ENCODE data around the gene CD82.
A peak's percentile ranks its signal among the peaks of the same experiment; 100 is the strongest.
"Not testable (repeated sequence)": the region's sequence is repeated elsewhere in the genome, so short reads cannot be mapped to it uniquely, and the experiment has no call there.

Gene CD82

DNA sequence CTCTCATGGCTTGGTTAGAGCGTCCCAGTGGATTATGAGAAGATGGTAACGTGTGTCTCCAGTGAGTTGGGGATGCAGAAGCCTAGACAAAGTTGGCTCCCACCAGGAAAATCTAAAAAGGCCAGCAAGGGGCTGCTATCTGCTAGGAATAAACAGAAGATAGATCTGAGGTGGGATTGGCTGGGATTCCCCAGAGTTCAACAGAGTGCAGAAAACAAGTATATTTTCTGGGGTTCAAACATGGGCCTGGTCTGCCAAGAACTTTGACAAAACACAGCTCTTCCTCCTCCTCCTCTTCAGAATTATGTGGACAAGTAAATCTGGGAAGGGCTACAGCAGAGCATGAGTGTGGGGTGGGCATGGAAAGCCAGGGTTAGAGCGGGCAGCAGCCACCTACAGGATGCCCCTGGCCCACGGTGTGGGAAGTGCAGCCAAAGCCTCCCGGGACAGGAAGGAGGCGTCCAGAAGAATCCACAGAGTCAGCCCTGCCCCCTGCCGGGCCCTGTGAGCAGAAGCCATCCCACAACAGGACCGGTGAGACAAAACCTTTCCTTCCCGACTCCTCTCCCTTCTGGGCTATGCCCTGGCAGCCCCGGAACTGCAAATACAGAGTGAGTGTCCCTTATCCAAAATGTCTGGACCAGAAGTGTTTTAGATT is 67.1 kb downstream of the CD82 start:
- peak; percentile 34 for DNase-seq (ENCODE audit: low read depth)

DNA sequence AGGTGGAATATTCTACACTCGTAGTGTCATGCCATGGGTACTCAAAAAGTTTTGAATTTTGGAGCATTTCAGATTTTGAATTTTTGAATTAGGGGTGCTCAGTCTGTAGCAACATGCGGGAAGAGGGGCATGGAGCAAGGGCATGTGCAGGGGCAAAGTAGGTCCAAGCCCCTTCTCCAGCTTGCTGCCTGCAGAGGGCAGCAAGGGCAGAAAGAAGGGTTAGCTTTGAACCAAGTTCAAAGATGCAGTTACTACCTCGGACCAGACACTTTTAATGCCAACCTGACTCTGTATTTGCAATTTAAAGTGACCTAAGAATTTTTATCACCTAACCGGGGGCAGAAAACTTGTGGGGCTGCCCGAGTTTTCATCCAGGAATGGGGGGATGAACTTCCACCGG is 68.2 kb downstream of the CD82 start:
- DNase-seq (ENCODE audit: low read depth): no peak

DNA sequence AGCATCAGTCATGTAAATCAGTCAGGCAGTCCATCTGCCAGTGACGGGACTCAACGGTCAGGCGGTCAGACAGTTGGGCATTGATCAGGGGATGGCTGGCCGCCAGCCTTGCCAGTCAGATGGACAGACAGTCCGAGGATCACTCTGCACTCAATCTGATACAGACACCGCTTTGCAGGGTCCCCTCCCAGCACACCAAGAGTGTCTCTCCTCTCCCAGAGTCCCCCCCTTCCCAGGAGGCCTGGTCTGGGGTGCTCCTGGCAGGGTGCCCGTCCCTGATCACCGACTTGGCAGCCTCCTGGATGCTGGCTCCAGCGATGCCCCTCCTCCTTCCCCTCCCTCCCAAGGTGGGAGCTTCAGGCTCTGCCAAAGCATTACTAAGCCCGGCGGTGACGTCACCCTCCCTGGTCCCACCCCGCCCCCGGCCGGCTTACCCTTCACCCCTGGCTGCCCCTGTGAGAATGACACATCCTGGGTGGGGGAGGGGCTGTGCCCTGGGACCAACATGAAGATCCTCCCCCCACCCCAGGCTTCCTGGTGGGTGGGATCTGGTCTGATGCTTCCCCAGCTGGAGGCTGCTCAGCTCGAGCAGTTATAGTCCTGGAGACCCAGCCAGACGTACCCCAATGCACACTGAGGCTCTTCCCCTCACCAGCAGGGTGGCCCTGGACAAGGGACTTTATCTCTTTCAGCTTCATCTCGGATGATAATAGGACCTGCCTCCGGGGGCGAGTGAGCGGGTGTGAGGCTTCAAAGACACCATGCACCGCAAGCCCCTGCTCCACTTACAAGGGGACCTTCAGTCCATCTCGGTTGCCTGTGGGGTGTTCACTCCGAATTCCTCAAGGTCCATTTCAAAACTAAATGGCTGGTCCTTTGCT is 69.2 kb downstream of the CD82 start:
- peak; percentile 70 for DNase-seq (ENCODE audit: low read depth)

DNA sequence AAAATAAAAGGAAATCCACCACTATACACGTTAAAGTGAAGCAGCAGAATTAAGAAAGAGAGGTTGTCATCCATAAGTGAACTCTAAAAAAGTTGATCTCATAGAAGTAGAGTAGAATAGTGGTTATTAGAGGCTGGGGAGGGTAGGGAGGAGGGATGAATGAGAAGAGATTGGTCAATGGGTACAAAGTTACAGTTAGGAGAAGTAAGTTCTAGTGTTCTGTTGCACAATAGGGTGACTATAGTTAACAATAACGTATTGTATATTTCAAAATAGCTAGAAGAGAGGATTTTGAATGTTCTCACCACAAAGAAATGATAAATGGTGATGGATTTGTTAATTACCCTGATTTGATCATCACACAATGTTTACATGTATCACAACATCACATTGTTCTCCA is 72.0 kb downstream of the CD82 start:
- DNase-seq (ENCODE audit: low read depth): peak; percentile 27

DNA sequence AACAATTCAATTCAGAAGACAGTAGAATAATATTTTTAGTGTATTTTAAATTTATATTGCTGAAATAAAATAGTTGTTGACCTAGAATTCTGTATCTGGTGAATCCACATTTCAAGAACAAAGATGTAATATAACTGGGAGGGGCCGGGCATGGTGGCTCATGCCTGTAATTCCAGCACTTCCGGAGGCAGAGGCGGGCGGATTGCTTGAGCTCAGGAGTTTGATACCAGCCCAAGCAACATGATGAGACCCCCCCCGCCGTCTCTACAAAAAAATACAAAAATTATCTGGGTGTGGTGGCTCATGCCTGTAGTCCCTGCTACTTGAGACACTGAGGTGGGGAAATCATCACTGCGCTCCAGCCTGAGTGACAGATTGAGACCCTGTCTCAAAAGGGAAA is 72.6 kb downstream of the CD82 start:
- DNase-seq (ENCODE audit: low read depth): no peak

DNA sequence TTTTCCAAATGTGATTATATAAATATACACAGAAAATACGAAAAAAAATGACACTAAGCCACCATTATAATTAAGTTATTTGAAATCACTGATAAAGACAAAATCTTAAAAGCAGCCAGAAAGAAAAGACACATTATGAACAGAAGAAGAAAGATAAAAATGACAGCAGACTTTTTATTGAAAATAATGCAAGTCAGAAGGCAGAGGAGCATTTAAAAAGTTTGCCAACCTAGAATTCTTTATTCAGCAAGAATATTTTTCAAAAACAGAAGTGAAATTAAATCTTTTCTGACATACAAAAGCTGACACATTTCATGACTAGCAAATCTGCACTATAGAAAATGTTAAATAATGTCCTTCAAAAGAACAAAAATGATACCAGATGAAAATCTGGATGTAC is 77.8 kb downstream of the CD82 start:
- no peak for DNase-seq (ENCODE audit: low read depth)

DNA sequence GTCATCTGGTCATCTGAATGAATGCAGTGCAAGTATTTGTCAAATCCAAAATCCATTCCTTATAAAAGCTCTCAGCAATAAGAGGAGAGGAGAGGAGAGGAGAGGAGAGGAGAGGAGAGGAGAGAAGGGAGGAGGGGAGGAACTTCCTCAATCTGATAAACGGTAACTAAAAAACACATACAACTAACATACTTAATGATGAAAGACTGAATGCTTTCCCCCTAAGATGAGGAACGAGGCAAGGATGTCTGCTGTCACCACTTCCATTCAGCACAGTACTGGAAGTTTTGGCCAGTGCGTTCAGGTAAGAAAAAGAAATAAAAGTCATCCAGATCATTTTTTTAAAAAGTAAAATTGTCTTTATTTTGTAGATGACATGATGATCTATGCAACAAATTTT is 80.4 kb downstream of the CD82 start:
- no peak for DNase-seq (ENCODE audit: low read depth)

DNA sequence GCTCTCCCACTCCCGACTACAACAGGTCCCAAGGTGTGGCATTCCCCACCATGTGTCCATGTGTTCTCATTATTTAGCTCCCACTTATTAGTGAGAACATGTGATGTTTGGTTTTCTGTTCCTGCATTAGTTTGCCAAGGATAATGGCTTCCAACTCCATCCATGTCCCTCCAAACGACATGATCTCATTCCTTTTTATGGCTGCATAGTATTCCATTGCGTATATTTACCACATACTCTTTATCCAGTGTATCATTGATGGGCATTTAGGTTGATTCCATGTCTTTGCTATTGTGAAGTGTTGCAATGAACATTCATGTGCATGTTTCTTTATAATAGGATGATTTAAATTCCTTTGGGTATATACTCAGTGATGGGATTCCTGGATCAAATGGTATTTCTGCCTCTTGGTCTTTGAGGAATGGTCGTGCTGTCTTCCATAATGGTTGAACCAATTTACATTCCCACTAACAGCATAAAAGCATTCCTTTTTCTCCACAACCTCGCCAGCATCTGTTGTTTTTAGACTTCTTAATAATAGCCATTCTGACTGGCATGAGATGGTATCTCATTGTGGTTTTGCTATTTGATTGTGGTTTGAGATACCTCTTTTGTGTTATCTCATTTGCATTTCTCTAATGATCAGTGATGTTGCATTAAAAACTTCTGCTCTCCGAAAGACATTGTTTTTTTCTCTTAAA is 81.9 kb downstream of the CD82 start:
- not testable (repeated sequence) for DNase-seq (ENCODE audit: low read depth)

DNA sequence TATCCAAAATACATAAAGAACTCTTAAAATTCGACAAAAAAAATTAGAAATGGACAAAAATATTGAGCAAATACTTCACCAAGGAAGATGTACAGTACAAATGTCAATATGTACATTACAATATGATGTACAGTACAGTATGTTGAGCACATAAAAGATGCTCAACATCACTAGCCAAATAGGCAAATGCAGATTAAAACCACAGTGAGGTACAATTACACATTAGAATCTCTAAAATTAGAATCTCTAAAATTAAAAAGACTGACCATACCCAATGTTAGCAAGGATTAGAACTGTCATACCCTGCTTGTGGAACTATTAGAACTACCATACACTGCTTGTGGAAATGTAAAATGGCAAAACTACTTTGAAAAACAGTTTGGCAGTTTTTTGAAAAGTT is 82.6 kb downstream of the CD82 start:
- no peak for DNase-seq (ENCODE audit: low read depth)

DNA sequence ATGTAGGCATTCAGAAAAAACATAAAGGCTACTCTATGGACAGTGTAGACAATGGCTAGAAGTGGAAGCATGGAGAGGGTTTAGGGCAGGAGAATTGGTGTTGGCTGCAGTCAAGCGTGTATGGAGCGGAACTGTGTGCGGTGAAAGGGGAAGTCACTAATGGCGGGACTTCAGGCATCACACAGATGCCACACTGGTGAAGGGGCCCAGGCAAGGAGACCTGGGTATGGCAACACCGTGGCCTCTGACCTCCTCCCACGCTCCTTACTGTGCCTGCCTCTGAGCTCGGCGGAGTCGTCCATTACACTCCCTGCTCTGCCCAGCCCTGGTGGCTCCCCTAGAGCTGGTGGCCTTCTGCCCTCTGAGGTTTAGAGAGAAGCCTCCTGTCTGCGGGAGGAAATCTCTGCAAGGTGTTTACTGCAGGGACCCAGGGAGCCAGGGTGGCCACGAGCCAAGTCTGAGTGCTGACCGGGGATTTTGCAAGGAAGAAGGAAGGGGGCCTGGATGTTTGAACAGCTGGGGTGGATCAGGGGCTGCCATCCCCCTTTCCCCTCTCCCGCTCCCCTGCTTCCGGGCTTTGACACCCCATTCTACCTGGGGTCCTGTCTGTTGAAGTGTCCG is 86.2 kb downstream of the CD82 start:
- no peak for DNase-seq (ENCODE audit: low read depth)

DNA sequence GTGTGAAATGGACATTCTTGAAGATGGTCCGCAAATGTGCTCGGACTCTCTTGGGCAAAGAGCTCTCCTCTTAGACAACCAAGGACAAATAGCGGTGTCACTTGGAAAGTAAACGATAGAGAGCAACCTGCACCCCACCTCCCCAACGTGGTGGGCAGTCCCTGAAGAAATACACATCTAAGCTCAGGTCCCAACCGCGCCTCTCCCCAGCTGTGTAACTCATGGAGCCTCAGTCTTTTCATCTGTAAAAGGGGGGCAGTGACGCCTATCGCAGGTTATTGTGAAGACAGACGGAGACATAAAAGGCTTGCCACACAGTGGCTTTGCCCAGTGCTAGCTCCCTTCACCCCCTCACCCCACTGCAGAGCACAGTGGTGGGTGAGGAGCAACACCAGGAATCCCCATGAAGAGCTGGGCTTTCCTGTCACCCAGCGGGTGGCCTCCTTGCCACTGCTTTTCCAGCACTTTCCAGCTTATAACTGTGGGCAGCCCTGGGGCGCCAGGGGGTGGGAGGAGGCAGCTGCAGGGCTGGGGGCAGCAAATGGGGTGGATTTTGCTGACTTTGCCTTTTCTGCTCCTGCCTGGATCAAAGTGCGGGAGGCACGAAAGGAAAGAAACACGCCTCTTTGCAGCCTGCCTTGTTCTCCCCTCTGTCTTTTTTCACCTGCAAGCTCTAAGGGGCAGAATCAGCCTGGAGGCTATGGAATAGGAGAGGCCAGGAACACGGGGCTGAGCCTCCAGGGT is 87.6 kb downstream of the CD82 start:
- DNase-seq (ENCODE audit: low read depth): no peak

DNA sequence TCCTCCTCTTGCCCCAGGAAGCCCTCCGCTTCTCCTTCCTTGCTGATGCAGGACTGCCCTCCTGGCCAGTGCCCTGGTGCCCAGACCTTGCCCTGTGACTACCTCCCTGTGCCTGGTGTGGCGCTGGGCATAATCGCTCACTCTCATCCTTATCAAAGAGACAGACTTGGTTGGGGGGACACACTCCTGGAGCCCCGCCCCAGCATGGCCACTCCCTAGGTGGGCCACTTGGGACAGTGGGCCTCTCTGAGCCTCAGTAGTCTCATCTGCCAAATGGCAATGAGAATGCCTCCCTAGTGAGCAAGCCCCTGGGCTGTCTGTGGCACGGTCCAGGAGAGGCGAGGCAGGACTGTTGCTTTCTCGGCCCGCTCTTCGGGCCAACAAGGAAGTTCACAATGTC is 88.6 kb downstream of the CD82 start:
- DNase-seq (ENCODE audit: low read depth): no peak

DNA sequence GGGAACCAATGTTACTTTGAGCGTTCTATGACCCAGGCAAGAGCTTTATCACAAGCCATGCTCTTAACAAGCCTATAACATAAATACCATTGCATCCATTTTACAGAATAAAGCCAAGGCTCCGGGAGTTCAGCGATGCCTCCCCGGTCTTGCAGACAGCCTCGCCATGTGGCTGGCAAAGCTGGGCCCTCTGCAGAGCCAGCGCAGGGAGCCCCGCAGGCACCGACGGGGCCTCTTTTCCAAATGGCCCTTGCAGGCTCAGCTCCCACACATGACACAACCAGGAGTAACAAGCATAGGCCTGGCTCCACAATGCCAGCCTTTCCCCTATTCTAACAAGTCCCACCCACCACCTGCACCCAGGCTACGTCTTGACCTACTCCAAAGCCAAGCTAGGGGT is 89.1 kb downstream of the CD82 start:
- DNase-seq (ENCODE audit: low read depth): no peak

DNA sequence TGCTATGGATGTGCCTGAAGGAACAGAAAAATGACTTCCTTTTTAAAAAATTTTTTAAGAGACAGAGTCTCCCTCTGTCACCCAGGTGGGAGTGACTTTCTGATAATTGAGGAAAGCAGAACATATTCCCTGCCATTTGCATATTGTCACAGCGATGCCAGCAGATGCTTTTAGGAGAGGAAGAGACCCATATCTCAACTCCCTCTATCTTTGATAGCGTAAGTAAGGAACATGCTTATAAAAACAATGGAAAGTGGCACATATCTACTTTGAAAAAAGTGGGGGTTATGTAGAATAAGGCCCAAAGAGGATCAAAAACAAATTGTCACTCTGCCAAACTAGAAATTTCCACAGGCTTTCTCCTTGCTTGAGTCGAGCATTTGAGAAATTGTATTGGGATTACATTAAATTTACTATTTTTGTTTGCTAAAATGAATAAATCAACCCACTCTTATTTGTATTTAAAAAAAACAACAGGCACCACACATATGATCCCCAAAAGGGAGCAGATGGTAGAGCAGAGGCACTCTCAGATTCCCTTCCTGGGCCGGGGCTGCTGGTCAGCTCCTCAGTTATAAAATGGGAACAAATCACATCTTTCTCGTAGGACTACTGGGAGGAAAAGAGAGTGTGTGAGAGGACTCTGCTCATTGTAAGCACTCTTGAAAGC is 92.5 kb downstream of the CD82 start:
- no peak for DNase-seq (ENCODE audit: low read depth)

DNA sequence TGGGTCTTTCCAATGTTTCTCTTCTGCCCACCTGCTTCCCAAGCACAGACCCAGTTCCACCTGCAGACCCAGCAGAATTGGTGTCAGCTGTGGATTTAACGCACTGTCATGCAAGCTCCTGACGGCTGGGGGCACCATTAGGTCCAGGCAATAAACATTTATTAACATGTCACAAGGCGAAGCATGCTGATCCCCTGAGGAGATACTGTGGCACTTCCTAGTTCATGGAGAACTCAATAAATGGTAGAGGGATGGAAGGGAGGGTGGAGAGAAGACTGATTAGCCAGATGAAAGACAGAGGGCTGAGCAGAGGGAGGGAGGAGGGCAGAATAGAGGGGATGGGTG is 93.0 kb downstream of the CD82 start:
- DNase-seq (ENCODE audit: low read depth): peak; percentile 33

DNA sequence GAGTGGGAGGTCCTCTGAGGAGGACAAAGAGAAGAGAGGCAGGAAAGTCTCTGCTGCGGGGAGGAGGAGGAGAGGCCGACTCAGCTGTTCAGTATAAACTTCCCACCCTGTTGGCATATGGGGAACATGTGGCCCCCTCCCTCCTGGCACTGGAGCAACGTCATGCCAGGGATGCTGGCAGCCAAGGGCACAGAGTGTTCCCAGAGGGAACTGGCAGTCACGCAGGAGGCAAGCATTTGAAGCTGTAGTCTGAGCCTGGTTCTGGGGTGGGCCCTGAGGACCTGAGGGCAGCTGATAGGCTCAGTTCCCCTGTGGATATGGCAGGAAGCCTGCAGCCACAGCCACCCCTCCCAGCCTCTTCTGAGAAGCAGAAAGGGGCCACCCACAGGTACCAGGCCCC is 94.2 kb downstream of the CD82 start:
- no peak for DNase-seq (ENCODE audit: low read depth)

DNA sequence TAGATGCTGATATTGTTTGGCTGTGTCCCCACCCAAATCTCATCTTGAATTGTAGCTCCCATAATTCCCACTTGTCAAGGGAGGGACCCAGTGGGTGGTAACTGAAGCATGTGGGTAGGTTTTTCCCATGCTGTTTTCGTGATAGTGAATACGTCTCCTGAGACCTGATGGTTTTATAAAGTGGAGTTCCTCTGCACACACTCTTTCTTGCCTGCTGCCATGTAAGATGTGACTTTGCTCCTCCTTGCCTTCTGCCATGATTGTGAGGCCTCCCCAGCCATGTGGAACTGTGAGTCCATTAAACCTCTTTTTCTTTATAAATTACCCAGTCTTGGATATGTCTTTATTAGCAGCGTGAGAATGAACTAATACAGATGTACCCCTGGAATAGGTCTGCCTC is 95.1 kb downstream of the CD82 start:
- DNase-seq (ENCODE audit: low read depth): not testable (repeated sequence)

DNA sequence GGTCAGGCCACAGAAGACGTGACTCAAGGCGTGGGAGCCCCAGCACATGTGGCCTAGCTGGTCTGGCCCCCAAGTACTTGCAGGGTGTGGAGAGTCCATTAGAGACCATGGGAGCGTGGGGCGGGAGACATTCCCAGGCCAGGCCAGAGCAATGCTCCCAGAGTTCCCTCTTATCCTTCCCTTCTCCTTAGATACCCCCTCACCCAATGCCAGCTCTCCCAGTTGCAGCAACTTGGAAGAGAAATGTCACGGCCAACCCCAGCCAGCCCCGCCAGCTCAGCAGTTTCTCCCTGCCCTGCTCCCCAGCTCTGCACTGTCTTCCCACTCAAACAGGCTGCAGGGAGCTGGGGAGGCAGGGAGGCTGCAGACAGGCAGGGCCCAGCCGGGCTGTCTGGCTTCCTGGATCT is 95.9 kb downstream of the CD82 start:
- DNase-seq (ENCODE audit: low read depth): no peak
